ENCODE data around the gene PDE5A. TPM values are rescaled to one million over a fixed set of nuclear protein-coding genes. Genes with fewer than 3 reads are reported as not detected.

The PDE5A gene
- total and polyA plus RNA-seq, 3 donors from 2014 or later: 18.4 to 25.3 (median 21.4) TPM

DNA sequence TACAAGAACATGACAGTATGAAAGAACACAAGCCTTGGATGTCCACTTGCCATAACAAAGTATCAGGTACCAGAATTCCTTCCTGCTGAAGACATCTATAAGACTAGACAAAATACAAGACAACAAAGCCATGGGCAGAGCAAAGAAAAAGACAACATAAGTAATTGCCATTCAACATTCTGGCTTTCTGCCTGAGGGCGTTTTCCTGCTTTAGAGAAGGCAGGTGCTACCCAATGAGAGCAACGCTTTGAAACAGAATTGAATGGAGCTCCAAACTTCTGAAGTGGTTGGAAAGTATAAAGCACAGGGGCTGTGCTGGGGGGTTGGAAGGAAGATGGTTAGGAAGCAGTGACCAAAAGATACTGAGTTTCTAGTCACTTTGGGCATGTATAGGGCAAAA is 30.1 kb downstream of the PDE5A start:
- no peaks in the 10 kb centered on the region for H3K36me3 ChIP-seq (ENCODE audit: low read depth, missing control alignments)
- DNase-seq: no peak
- H3K9me3 ChIP-seq: no peaks in the 10 kb centered on the region
- no peak overlapping the region for H3K27ac ChIP-seq
- TF ChIP-seq, protein P1, sequence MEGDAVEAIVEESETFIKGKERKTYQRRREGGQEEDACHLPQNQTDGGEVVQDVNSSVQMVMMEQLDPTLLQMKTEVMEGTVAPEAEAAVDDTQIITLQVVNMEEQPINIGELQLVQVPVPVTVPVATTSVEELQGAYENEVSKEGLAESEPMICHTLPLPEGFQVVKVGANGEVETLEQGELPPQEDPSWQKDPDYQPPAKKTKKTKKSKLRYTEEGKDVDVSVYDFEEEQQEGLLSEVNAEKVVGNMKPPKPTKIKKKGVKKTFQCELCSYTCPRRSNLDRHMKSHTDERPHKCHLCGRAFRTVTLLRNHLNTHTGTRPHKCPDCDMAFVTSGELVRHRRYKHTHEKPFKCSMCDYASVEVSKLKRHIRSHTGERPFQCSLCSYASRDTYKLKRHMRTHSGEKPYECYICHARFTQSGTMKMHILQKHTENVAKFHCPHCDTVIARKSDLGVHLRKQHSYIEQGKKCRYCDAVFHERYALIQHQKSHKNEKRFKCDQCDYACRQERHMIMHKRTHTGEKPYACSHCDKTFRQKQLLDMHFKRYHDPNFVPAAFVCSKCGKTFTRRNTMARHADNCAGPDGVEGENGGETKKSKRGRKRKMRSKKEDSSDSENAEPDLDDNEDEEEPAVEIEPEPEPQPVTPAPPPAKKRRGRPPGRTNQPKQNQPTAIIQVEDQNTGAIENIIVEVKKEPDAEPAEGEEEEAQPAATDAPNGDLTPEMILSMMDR (IDR thresholded peaks at IDR 0.05): no peak
- no peak for TF ChIP-seq POLR2A (IDR thresholded peaks at IDR 0.05)
- H3K27me3 ChIP-seq: no peaks in the 10 kb centered on the region
- no peak overlapping the region for H3K4me3 ChIP-seq
- no peaks in the 10 kb centered on the region for H3K4me1 ChIP-seq
- intact Hi-C loops (cut with DNase I; ENCODE audit: low total_unique reads): no loop called here
- 92 to 94% methylated on average over 2 of the region's 2 CpGs for WGBS, 2 donors

DNA sequence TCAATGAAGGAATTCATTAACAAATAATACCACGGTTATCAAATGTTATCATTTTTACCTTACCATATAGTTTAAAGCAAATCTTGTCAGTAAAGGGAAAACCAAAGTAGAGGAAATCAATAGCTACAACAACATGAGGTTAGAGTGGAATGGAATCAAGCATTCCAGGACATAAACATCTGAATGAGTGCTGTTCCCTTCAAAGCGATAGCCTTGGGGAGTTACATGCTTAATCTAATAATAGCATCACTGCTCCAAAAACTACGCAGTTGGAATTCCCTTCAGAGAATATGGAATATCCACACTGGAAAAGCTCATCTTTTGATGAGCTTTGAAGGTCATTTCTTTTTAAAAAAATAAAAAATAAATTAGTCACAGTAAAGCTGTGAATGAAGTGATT is 31.2 kb downstream of the PDE5A start:
- DNase-seq: no peak

DNA sequence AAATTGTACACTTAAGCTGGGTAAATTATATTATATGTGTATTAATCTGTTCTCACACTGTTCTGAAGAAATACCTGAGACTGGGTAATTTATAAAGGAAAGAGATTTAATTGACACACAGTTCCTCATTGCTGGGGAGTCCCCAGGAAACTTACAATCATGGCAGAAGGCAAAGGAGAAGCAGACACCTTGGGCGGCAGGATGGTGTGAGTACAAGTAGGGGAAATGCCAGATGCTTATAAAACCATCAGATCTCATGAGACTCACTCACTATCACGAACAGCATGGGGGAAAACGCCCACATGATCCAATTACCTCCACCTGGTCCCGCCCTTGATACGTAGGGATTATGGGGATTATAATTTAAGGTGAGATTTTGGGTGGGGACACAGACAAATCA is 34.9 kb downstream of the PDE5A start:
- TF ChIP-seq, protein P1 (IDR thresholded peaks at IDR 0.05): no peak
- TF ChIP-seq POLR2A (IDR thresholded peaks at IDR 0.05): no peak
- Histone ChIP-seq H3K27ac (no peak overlapping the region), H3K4me3 (no peak overlapping the region), H3K27me3 (no peaks in the 10 kb centered on the region), H3K36me3 (ENCODE audit: low read depth, missing control alignments) (no peaks in the 10 kb centered on the region), H3K4me1 (no peaks in the 10 kb centered on the region), H3K9me3 (no peaks in the 10 kb centered on the region)
- DNase-seq: no peak
- WGBS, 2 donors: 89 to 91% methylated on average over 5 of the region's 5 CpGs
- intact Hi-C loops (cut with DNase I; ENCODE audit: low total_unique reads): no loop called here

More for the DNA sequence above, 31.2 kb downstream of the PDE5A start:
- Histone ChIP-seq H3K4me1 (no peaks in the 10 kb centered on the region), H3K9me3 (no peaks in the 10 kb centered on the region), H3K36me3 (ENCODE audit: low read depth, missing control alignments) (no peaks in the 10 kb centered on the region), H3K27ac (no peak overlapping the region), H3K27me3 (no peaks in the 10 kb centered on the region), H3K4me3 (no peak overlapping the region)
- intact Hi-C loops (cut with DNase I; ENCODE audit: low total_unique reads): no loop called here
- no peak for TF ChIP-seq POLR2A (IDR thresholded peaks at IDR 0.05)
- TF ChIP-seq, protein P1 (IDR thresholded peaks at IDR 0.05): no peak
- 65 to 72% methylated on average over 3 of the region's 3 CpGs for WGBS, 2 donors

DNA sequence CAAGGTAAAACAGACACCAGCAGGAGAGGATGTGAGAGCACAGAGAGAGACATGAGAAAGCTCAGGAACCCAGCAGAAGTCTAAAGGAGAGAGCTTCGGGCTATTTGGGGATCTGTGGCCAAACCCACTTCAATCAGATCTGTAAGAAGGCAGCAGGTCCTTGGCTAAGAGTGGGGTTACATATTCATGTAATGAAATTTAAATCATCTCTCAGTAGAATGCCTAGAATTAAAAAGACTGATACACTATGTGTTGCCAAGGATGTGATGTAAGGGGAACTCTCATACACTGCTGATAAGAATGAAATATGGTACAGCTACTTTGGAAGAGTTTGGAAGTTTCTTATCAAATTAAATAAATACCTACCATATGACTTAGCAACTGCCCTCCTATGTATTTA is 35.8 kb downstream of the PDE5A start:
- no peak for DNase-seq
- Histone ChIP-seq H3K27ac (no peak overlapping the region), H3K27me3 (no peaks in the 10 kb centered on the region), H3K9me3 (no peaks in the 10 kb centered on the region), H3K4me1 (no peaks in the 10 kb centered on the region), H3K36me3 (ENCODE audit: low read depth, missing control alignments) (no peaks in the 10 kb centered on the region), H3K4me3 (no peak overlapping the region)
- WGBS, 2 donors: 92 to 94% methylated on average over 1 of the region's 1 CpG
- intact Hi-C loops (cut with DNase I; ENCODE audit: low total_unique reads): no loop called here
- no peak for TF ChIP-seq POLR2A (IDR thresholded peaks at IDR 0.05)
- TF ChIP-seq, protein P1 (IDR thresholded peaks at IDR 0.05): no peak

DNA sequence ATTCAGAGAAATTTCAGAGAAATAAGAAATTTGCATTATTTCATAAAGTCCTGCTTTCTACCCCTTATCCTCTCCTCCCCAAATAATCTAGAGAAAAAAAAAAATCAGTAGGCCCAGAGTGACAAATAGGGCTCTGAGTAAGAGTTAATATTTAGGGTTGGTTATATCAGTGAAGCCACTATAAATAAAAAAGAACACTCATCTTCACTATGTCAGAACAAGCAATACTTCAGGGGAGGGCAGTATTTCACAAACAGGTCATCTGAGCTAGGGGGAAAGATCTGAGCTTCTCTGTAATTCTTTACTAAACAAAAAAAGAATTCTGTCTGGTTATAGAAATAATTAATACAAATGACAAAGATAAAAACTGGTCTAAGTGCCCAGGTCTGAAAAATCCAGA is 39.4 kb downstream of the PDE5A start:
- H3K9me3 ChIP-seq: no peaks in the 10 kb centered on the region
- no peaks in the 10 kb centered on the region for H3K4me1 ChIP-seq
- TF ChIP-seq POLR2A (IDR thresholded peaks at IDR 0.05): no peak
- TF ChIP-seq, protein P1 (IDR thresholded peaks at IDR 0.05): no peak
- no peak for DNase-seq
- H3K4me3 ChIP-seq: no peak overlapping the region
- no peaks in the 10 kb centered on the region for H3K36me3 ChIP-seq (ENCODE audit: low read depth, missing control alignments)
- H3K27me3 ChIP-seq: no peaks in the 10 kb centered on the region
- intact Hi-C loops (cut with DNase I; ENCODE audit: low total_unique reads): no loop called here
- H3K27ac ChIP-seq: no peak overlapping the region

Data from testis (tissue), 3 donors.